GM19328 (cell line): ENCODE results near the gene AKAP8L.
"Not testable (repeated sequence)": the region's sequence is repeated elsewhere in the genome, so short reads cannot be mapped to it uniquely, and the experiment has no call there.

Experiments
- ATAC-seq: cut with Tn5 transposase; IDR thresholded peaks from one replicate; pipeline ENCODE4 v1.9.1; 2021; ENCODE audit warnings: mild to moderate bottlenecking, moderate library complexity; ENCODE audit not compliant: unreplicated experiment

AKAP8L gene

GRCh38 chr19:15421721-15422260, 3.0 kb upstream of the AKAP8L start:
- ATAC-seq: no peak

- no peak for ATAC-seq
These were observed 2.4 kb upstream of the AKAP8L start for GRCh38 chr19:15421136-15421695.

- ATAC-seq: no peak
These were observed 731 bp upstream of the AKAP8L start for GRCh38 chr19:15419413-15420025.

- ATAC-seq: no peak
These were observed 583 bp downstream of the AKAP8L start for GRCh38 chr19:15418231-15418578.

GRCh38 chr19:15417699-15418098, 1.1 kb downstream of the AKAP8L start:
- no peak for ATAC-seq

GRCh38 chr19:15412832-15413231, 6.0 kb downstream of the AKAP8L start:
- ATAC-seq: no peak

GRCh38 chr19:15411351-15411750, 7.4 kb downstream of the AKAP8L start:
- ATAC-seq: not testable (repeated sequence)

- no peak for ATAC-seq
These were observed 14.0 kb downstream of the AKAP8L start for GRCh38 chr19:15404780-15405211.

- ATAC-seq: no peak
These were observed 14.6 kb downstream of the AKAP8L start for GRCh38 chr19:15404097-15404779.

GRCh38 chr19:15403151-15403531, 15.6 kb downstream of the AKAP8L start:
- no peak for ATAC-seq

- no peak for ATAC-seq
These were observed 16.2 kb downstream of the AKAP8L start for GRCh38 chr19:15402411-15403150.

GRCh38 chr19:15401397-15401710, 17.4 kb downstream of the AKAP8L start:
- no peak for ATAC-seq

GRCh38 chr19:15400521-15401396, 18.0 kb downstream of the AKAP8L start:
- ATAC-seq: no peak

- ATAC-seq: no peak
These were observed 19.2 kb downstream of the AKAP8L start for GRCh38 chr19:15399635-15400034.

GRCh38 chr19:15399234-15399515, 19.6 kb downstream of the AKAP8L start:
- no peak for ATAC-seq

- no peak for ATAC-seq
These were observed 20.1 kb downstream of the AKAP8L start for GRCh38 chr19:15398501-15399233.

GRCh38 chr19:15397782-15398181, 21.0 kb downstream of the AKAP8L start:
- ATAC-seq: no peak

- ATAC-seq: no peak
These were observed 21.6 kb downstream of the AKAP8L start for GRCh38 chr19:15397236-15397635.

- no peak for ATAC-seq
These were observed 22.4 kb downstream of the AKAP8L start for GRCh38 chr19:15396436-15396835.

GRCh38 chr19:15395251-15395650, 23.5 kb downstream of the AKAP8L start:
- ATAC-seq: not testable (repeated sequence)
